IPS-18a (cell line): ENCODE measurements around the gene GK2.

Source experiments
- H3K27ac ChIP-seq: one replicate; pipeline ENCODE4 v1.5.1; 2013; ENCODE audit warnings: low read length
- H3K27me3 ChIP-seq: one replicate; pipeline ENCODE4 v1.6.1; 2013; ENCODE audit warnings: mild to moderate bottlenecking, low read length; ENCODE audit not compliant: control insufficient read depth, insufficient read depth
- H3K36me3 ChIP-seq: one replicate; pipeline ENCODE4 v1.6.1; 2013; ENCODE audit warnings: low read depth, low read length; ENCODE audit not compliant: control insufficient read depth
- H3K4me1 ChIP-seq: one replicate; pipeline ENCODE4 v1.6.1; 2013; ENCODE audit warnings: low read depth, low read length; ENCODE audit not compliant: control insufficient read depth
- H3K4me3 ChIP-seq: one replicate; pipeline ENCODE4 v1.5.1; 2013; ENCODE audit warnings: low read length
- H3K9ac ChIP-seq: one replicate; pipeline ENCODE4 v1.6.1; 2013; ENCODE audit warnings: mild to moderate bottlenecking, low read length, moderate library complexity
- H3K9me3 ChIP-seq: one replicate; pipeline ENCODE4 v1.6.1; 2013; ENCODE audit warnings: low read depth, low read length; ENCODE audit not compliant: control insufficient read depth

The GK2 gene

GRCh38 chr4:79381161-79381560 is 26.9 kb downstream of the GK2 start:
- no peak overlapping the region for H3K9ac ChIP-seq
- H3K4me1 ChIP-seq = no peaks in the 10 kb centered on the region
- no peak overlapping the region for H3K27ac ChIP-seq
- no peaks in the 10 kb centered on the region for H3K27me3 ChIP-seq
- no peak overlapping the region for H3K4me3 ChIP-seq
- H3K9me3 ChIP-seq = no peaks in the 10 kb centered on the region
- H3K36me3 ChIP-seq = no peaks in the 10 kb centered on the region

- no peaks in the 10 kb centered on the region for H3K4me1 ChIP-seq
- no peaks in the 10 kb centered on the region for H3K9me3 ChIP-seq
- H3K36me3 ChIP-seq = no peaks in the 10 kb centered on the region
- no peak overlapping the region for H3K27ac ChIP-seq
- no peaks in the 10 kb centered on the region for H3K27me3 ChIP-seq
- no peak overlapping the region for H3K4me3 ChIP-seq
- no peak overlapping the region for H3K9ac ChIP-seq
Observed at GRCh38 chr4:79370026-79370425, 38.0 kb downstream of the GK2 start.

GRCh38 chr4:79367096-79367495 is 40.9 kb downstream of the GK2 start:
- H3K9me3 ChIP-seq = no peaks in the 10 kb centered on the region
- no peaks in the 10 kb centered on the region for H3K36me3 ChIP-seq
- H3K4me3 ChIP-seq = no peak overlapping the region
- H3K27me3 ChIP-seq = no peaks in the 10 kb centered on the region
- H3K4me1 ChIP-seq = no peaks in the 10 kb centered on the region
- no peak overlapping the region for H3K27ac ChIP-seq
- no peak overlapping the region for H3K9ac ChIP-seq

- Histone ChIP-seq H3K27me3 (no peaks in the 10 kb centered on the region), H3K36me3 (no peaks in the 10 kb centered on the region), H3K9ac (no peak overlapping the region), H3K9me3 (no peaks in the 10 kb centered on the region), H3K4me1 (no peaks in the 10 kb centered on the region), H3K4me3 (no peak overlapping the region), H3K27ac (no peak overlapping the region)
Observed at GRCh38 chr4:79366422-79366821, 41.6 kb downstream of the GK2 start.

GRCh38 chr4:79364061-79364460 is 44.0 kb downstream of the GK2 start:
- no peak overlapping the region for H3K9ac ChIP-seq
- no peaks in the 10 kb centered on the region for H3K27me3 ChIP-seq
- no peaks in the 10 kb centered on the region for H3K9me3 ChIP-seq
- H3K4me1 ChIP-seq = no peaks in the 10 kb centered on the region
- H3K4me3 ChIP-seq = no peak overlapping the region
- H3K36me3 ChIP-seq = no peaks in the 10 kb centered on the region
- H3K27ac ChIP-seq = no peak overlapping the region

- Histone ChIP-seq H3K9ac (no peak overlapping the region), H3K27ac (no peak overlapping the region), H3K36me3 (no peaks in the 10 kb centered on the region), H3K27me3 (no peaks in the 10 kb centered on the region), H3K4me3 (no peak overlapping the region), H3K4me1 (no peaks in the 10 kb centered on the region), H3K9me3 (no peaks in the 10 kb centered on the region)
Observed at GRCh38 chr4:79362626-79363025, 45.4 kb downstream of the GK2 start.

GRCh38 chr4:79360006-79360405 is 48.0 kb downstream of the GK2 start:
- no peak overlapping the region for H3K4me3 ChIP-seq
- no peak overlapping the region for H3K27ac ChIP-seq
- no peaks in the 10 kb centered on the region for H3K9me3 ChIP-seq
- no peaks in the 10 kb centered on the region for H3K4me1 ChIP-seq
- H3K9ac ChIP-seq = no peak overlapping the region
- no peaks in the 10 kb centered on the region for H3K27me3 ChIP-seq
- H3K36me3 ChIP-seq = no peaks in the 10 kb centered on the region

- Histone ChIP-seq H3K27me3 (no peaks in the 10 kb centered on the region), H3K4me3 (no peak overlapping the region), H3K36me3 (no peaks in the 10 kb centered on the region), H3K9ac (no peak overlapping the region), H3K4me1 (no peaks in the 10 kb centered on the region), H3K27ac (no peak overlapping the region), H3K9me3 (no peaks in the 10 kb centered on the region)
Observed at GRCh38 chr4:79358438-79358837, 49.6 kb downstream of the GK2 start.

GRCh38 chr4:79357365-79357764 is 50.7 kb downstream of the GK2 start:
- Histone ChIP-seq H3K36me3 (no peaks in the 10 kb centered on the region), H3K4me1 (no peaks in the 10 kb centered on the region), H3K9ac (no peak overlapping the region), H3K27me3 (no peaks in the 10 kb centered on the region), H3K9me3 (no peaks in the 10 kb centered on the region), H3K4me3 (no peak overlapping the region), H3K27ac (no peak overlapping the region)
